ENCODE results near the gene HYAL3.
"Not testable (repeated sequence)": the region's sequence is repeated elsewhere in the genome, so short reads cannot be mapped to it uniquely, and the experiment has no call there.

Gene HYAL3

DNA sequence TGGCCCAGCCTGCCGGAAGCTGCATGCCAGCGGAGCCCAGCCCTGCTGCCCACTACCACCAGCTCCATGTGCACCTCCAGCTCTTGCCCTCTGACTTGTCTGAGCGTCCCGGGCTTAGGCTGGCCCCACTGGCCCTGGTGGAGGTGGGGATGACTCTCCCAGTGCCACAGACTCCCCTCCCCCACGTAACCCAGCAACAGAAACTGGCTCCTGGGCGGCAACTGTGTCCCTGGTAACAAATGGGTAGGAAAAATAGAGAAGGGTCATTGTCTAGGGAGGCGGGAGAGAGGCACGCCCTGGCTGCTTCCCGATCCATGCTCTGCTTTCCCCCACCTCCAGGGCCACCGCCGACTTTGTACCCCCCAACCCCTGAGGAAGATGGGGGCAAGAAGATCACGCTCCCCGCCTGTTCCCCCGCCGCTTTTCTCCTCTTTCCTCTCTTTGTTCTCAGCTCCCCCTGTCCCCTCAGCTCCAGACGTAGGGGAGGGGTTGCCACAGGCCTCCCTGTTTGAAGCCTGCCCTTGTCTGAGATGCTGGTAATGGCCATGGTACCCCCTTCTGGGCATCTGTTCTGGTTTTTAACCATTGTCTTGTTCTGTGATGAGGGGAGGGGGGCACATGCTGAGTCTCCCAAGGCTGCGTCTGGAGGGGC is 41.0 kb downstream of the HYAL3 start:
- no peak for DNase-seq (ENCODE audit: low read depth, low spot score)

DNA sequence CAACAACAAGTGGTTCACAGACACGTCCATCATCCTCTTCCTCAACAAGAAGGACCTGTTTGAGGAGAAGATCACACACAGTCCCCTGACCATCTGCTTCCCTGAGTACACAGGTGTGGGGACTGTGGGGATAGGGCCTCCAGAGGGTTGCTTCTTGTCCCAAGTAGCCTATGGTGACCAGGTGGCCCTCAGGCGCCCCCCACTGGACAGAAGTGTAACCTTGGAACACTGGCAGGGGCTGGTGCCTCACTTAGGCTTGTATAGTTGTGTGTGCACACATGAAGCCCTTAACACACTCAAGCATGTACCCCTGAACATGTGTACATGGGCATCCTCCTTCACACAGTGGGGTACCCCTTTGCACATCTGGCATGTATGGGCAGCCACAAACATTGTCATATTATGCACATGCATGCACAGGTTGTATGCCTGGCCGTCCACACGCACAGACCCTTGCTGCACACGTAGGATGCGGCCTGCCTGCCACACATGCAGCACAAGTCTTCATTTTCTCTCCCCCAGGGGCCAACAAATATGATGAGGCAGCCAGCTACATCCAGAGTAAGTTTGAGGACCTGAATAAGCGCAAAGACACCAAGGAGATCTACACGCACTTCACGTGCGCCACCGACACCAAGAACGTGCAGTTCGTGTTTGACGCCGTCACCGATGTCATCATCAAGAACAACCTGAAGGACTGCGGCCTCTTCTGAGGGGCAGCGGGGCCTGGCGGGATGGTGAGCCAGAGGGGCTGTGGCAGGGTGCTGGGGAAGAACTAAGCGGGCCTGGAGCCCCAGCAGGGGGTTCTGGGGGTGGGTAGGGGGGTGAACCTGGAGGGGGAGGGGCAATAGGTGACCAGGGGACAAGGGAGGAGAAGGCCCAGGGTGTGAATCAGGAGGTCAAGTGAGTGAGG is 42.0 kb downstream of the HYAL3 start:
- DNase-seq (ENCODE audit: low read depth, low spot score): no peak

DNA sequence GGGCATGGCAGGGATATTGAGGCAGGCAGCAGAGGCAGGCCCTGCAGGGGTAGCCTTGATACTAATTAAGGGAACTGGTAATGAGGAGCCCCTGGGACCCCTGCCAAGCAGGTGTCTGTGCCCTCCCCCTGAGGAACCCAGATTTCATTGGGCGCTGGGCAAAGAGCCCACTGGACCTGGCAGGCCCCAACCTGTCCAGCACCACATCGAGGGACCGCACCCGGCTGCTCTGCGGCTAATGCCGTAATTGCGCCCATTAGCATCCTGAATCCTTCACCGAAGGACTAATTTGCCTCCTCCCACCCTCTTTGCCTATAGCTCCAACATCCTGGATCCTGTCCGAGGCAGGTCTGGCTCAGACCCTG is 44.0 kb downstream of the HYAL3 start:
- DNase-seq (ENCODE audit: low read depth, low spot score): no peak

DNA sequence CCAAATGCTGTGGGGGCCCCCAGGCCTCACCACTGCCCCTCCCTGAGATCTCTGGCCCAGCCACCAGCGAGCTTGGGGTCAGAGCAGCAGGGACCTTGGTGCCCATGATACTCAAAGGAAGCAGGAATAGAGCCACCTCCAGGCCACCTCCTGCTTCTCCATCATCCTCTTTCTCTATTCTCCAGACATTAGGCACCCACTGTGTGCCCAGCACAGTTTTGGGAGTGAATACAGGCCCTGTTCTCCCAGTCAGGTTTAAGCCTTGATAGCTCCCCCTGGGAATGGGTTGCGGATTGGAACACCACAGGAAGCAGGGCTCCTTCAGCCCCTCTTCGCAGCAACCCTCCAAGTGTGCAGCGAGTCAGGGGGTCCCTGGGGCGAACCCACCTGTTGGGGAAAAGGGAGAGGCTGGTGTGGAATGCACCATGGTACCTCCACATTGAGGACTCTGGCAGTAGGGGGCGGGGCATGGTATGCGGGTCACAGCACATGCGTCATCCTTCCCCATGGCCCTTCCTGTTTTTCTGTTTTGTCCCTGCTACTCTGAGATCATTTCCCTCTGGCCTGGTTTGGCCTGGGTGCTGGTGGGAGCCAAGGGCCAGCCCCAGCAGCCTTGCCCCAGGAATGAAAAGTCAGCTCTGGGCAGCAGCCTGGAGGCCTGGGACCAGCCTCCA is 44.5 kb downstream of the HYAL3 start:
- DNase-seq (ENCODE audit: low read depth, low spot score): no peak

DNA sequence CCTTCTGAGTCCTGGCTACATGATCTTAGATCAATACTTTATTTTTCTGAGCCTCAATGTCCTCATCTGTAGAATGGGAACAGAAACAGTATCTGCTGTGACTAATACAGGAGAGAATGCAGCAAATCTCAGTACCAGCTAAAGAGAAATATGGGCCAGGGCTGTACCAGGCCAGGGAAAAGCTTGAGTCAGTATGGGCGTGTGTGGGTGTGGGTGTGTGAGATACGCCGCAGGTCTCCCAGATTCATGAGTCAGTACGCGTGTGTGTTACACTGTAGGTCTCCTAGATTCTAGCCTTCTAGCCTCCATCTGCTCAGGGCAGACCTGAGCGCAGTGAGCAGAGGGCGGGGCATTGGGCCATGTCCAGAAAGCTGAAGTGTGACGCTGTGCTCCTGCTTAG is 48.0 kb downstream of the HYAL3 start:
- DNase-seq (ENCODE audit: low read depth, low spot score): no peak

DNA sequence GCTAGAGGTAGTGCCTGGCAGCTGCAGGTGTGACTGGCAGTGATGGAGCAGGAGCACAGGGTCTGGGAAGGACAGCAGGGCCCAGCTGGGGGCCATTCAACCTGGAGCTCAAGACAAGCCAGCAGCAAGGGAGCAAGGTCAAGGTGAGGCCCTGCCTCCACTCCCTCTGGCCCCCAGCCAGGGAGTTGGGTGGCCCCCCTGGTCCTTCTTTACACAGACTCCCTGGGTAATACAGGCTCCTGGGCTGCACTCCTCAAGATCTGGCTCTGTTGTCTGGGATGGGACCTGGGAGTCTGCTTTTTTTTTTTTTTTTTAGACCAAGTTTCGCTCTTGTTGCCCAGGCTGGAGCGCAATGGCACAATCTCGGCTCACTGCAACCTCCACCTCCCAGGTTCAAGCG is 48.7 kb downstream of the HYAL3 start:
- DNase-seq (ENCODE audit: low read depth, low spot score): no peak

DNA sequence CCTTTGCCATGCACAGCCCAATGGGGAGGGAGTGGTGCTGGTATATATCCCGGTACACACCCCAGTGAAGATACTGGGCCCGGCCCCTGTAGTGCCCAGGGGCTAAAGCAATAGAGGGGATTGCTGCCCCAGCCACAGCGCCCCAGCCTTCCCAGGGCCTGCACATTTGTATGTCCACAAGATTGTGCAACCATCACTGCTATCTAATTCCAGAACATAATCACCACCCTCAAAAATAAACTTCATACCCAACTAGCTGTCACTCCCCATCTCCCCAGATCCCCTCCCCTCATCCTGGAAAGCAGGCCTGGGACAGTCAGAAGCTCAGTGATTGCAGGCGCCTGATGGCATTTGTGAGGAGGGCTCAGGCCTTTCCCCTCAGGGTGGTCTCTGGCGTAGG is 49.7 kb downstream of the HYAL3 start:
- DNase-seq (ENCODE audit: low read depth, low spot score): no peak

DNA sequence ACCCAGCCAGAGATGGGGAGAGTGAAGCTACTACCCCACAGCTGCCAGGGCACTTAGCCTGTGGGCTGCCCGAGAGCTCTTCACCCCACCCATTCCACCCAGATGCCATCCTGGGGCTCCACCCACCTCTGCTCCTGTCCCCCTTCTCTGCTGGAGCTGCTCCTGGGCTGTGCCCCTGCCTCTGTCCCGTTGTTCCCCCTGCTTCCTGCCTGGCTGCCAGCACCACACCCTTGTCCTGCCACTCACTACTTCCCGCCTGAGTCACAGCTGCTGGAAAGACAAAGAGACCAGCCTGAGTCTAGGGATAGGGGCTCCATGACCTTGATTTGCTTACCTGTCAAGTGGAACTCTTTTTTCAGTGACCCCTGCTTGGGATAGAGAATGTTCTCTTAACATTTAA is 50.8 kb downstream of the HYAL3 start:
- no peak for DNase-seq (ENCODE audit: low read depth, low spot score)

DNA sequence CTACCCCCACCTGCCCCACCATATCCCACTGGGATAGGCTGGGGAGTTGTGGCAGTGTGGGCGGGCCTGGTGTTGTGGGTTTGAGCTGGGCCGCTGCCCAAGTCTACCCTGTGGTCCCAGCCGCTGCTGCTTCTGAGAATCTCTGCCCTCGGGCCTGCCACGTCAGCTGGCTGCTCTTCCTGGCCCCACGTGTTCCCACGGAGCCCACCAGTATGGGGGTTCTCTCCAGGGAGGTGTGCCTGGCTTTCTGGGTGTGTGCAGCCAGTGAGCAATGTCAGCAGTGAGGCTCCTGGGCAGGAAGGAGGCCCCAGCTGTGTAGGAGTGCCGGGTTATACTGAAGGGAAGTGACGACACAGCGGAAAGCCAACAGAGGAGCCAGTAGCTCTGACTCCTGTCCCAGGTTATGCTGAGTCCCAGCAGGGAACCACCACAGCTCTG is 52.7 kb downstream of the HYAL3 start:
- no peak for DNase-seq (ENCODE audit: low read depth, low spot score)

DNA sequence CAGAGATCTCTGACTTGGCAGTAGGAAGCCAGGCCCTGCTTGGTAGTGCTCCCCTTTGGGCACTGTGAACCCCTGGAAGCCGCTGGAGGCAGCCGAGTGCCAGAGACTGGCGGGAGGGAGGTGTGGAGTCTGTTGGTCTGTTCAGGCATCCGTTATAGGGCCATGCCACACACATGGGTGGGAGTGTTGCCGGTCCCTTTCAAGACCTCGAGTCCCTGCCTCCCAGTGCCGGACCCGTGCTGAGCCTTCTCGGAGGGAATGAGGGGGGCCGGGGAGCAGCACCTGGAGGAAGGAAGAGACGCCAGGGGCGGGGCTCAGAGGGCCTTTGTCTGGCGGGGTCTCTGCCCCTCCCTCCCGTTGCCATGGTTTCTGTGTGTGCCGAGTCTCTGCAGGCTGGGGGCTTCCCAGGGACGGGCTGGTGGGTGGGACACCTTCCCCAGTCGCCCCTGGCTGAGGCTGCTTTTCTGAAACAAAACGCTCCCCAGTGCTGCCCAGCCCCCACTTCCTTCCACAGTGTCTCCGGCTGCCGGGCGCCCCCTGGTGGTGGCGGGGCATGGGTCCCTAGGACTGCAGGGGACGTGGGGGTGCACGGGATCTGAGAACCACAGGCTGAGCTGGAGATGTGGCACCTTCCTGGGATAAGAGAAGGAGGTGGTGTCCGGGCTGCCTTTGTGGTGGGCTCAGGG is 53.2 kb downstream of the HYAL3 start:
- no peak for DNase-seq (ENCODE audit: low read depth, low spot score)

DNA sequence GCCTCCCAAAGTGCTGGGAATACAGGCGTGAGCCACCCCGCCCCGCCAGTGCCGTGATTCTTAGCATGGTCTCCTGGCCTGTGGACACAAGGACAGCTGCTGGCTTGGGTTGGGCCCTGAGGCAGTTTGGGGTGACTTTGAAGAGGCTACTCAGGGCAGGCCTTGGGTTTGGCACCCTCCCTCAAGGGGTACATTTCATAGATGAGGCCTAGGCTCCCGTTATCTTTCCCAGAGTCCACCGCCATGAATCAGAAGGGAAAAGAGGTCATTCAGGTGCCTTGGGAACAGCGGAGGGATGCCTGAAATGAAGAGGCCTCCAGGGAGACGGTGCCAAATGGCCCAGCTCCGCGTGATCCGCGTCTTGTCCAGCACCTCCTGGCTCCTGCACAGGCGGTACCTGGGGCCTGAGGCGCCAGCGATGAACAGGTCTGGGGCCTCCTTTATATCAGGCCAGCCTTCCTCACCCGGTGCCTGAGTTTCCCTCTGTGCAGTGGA is 53.9 kb downstream of the HYAL3 start:
- DNase-seq (ENCODE audit: low read depth, low spot score): no peak

DNA sequence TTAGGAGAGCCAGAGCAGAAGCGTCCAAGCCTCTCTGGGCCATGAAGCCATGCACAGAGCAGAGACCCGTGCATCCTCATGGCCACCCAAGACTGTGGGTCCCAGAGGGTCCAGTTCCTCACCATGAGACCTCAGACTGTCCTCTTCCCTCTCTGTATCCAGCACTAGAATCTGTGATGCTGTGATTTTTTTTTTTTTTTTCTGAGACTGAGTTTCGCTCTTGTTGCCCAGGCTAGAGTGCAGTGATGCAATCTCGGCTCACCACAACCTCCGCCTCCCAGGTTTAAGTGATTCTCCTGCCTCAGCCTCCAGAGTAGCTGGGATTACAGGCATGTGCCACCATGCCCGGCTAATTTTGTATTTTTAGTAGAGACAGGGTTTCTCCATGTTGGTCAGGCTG is 54.4 kb downstream of the HYAL3 start:
- DNase-seq (ENCODE audit: low read depth, low spot score): not testable (repeated sequence)

DNA sequence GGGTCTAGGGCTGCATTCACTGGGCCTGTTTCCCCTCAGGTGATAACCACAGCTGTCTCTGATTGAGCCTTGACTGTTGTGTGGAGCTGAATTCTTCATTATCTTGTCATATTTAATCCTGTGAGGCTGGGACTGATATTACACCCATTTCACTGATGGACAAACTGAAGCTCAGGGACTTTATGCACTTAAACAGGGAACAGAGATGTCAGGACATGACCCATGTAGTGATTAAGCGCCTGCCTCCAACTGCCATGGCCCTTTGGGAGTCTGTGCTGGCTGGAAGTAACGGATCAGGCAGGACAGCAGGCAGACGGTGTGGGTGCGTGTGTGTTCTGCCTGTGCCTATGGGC is 55.7 kb downstream of the HYAL3 start:
- DNase-seq (ENCODE audit: low read depth, low spot score): no peak

DNA sequence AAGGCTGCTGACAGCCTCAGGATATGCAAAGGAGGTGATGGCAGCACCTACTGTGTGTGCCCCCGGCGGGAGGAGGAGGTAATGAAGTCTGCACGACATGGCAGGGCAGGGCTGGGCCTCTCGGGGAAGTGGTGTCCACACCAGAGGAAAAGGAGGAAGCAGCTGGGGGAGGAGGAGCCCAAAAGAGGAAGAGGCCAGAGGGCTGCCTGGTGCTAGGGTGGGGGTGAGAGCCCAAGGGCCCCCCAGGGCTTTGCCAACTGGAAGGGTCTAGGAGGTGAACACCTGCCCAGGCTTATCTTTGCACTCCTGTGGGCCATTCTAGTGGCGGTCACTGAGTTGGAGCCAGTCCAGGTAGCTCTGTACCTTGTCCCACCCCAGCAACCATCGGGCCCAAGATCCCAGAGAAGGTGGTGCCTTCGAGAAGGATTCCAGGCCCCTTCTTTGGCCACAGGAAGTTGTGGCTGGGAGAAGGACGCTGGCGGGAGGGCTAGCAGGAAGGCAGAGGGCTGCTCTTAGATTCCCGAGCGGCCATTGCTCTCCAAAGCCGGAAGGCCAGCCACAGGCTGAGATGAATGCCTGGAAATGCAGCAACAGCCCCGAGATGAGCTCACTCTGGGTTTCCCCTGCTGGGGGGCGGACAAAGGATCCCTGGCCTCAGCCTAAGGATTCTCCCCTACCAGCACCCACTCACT is 56.2 kb downstream of the HYAL3 start:
- no peak for DNase-seq (ENCODE audit: low read depth, low spot score)
